A172 (cell line): ENCODE measurements around the gene PCBP3. TPM values are rescaled to one million over a fixed set of nuclear protein-coding genes. Genes with fewer than 3 reads are reported as not detected.
A peak's percentile ranks its signal among the peaks of the same experiment; 100 is the strongest.

ENCODE experiments used
- DNase-seq: peaks from one replicate; pipeline ENCODE4 v3.0.0-alpha.2; 2015; ENCODE audit warnings: low spot score
- total RNA-seq: library from RNA; depleted of rRNA; stranded (reverse); fragments of >200 nt; shearing (Covaris generic); gene quantifications from 2 replicates; pipeline ENCODE4 v1.2.3, GENCODE V29; 2014

PCBP3 gene
- total RNA-seq, 1 experiment from 2014 or later: not detected

GRCh38 chr21:45724994-45725843, 81.7 kb downstream of the PCBP3 start:
- DNase-seq: no peak

- no peak for DNase-seq
These were observed 82.3 kb downstream of the PCBP3 start for GRCh38 chr21:45725844-45726200.

- DNase-seq: no peak
These were observed 82.9 kb downstream of the PCBP3 start for GRCh38 chr21:45726438-45726837.

GRCh38 chr21:45727390-45727789, 83.9 kb downstream of the PCBP3 start:
- no peak for DNase-seq

- DNase-seq: no peak
These were observed 91.9 kb downstream of the PCBP3 start for GRCh38 chr21:45735259-45736000.

- DNase-seq: no peak
These were observed 92.6 kb downstream of the PCBP3 start for GRCh38 chr21:45736042-45736689.

GRCh38 chr21:45736690-45737484, 93.4 kb downstream of the PCBP3 start:
- DNase-seq: no peak

GRCh38 chr21:45737485-45738166, 94.1 kb downstream of the PCBP3 start:
- DNase-seq: no peak

- DNase-seq: no peak
These were observed 95.9 kb downstream of the PCBP3 start for GRCh38 chr21:45739218-45740087.

GRCh38 chr21:45740088-45740440, 96.5 kb downstream of the PCBP3 start:
- no peak for DNase-seq

- no peak for DNase-seq
These were observed 97.2 kb downstream of the PCBP3 start for GRCh38 chr21:45740491-45741357.

GRCh38 chr21:45741691-45742090, 98.2 kb downstream of the PCBP3 start:
- DNase-seq: no peak

GRCh38 chr21:45742247-45742646, 98.7 kb downstream of the PCBP3 start:
- no peak for DNase-seq

GRCh38 chr21:45745256-45745655, 101.7 kb downstream of the PCBP3 start:
- no peak for DNase-seq

- no peak for DNase-seq
These were observed 103.8 kb downstream of the PCBP3 start for GRCh38 chr21:45747233-45747766.

- peak; percentile 82 for DNase-seq
These were observed 104.4 kb downstream of the PCBP3 start for GRCh38 chr21:45747802-45748445.

GRCh38 chr21:45748593-45748992, 105.1 kb downstream of the PCBP3 start:
- DNase-seq: no peak

- DNase-seq: no peak
These were observed 106.4 kb downstream of the PCBP3 start for GRCh38 chr21:45749974-45750373.

- no peak for DNase-seq
These were observed 107.4 kb downstream of the PCBP3 start for GRCh38 chr21:45750936-45751335.
